PC-9 (cell line): ENCODE data around the gene SMARCC2. TPM values are rescaled to one million over a fixed set of nuclear protein-coding genes. Genes with fewer than 3 reads are reported as not detected.

Source experiments
- BruUV-seq: library from RNA; stranded (reverse); fragments of 400-500 nt; replicated peaks from 2 replicates; lab custom pipeline; 2021; lab: Mats Ljungman, UMichigan
- CTCF ChIA-PET: fragments of 300-600 bp; sonication (Branson Sonifier 250); formaldehyde crosslinking; loops from one replicate; lab custom pipeline; 2022; ENCODE audit warnings: antibody characterized with exemption; lab: Charles Lee
- POLR2A ChIA-PET: fragments of 300-600 bp; sonication (Branson Sonifier 250); formaldehyde crosslinking; loops from one replicate; lab custom pipeline; 2022; ENCODE audit warnings: antibody characterized with exemption; ENCODE audit not compliant: unreplicated experiment; lab: Charles Lee
- DNase-seq, 2 experiments: peaks; one replicate each; pipeline versions ENCODE4 v3.0.0 to v3.0.0-alpha.2; 2015 to 2022; ENCODE audit warnings: mixed read lengths in 1 of 2
- H2AFZ ChIP-seq: fragments of 200-600 bp; sonication (generic); 2 replicates; pipeline ENCODE4 v1.8.1; 2017; ENCODE audit warnings: antibody characterized with exemption
- H3F3A ChIP-seq: fragments of 200-600 bp; sonication (generic); 2 replicates; pipeline ENCODE4 v1.8.1; 2017; ENCODE audit warnings: antibody characterized with exemption, mild to moderate bottlenecking, low read depth; ENCODE audit not compliant: insufficient read depth
- H3K27ac ChIP-seq: fragments of 200-600 bp; sonication (generic); 2 replicates; pipeline ENCODE4 v1.6.1; 2016; ENCODE audit warnings: mixed run types
- H3K27me3 ChIP-seq: fragments of 200-600 bp; sonication (generic); 2 replicates; pipeline ENCODE4 v1.6.1; 2016; ENCODE audit warnings: low read depth, mixed run types; ENCODE audit not compliant: insufficient read depth
- H3K36me3 ChIP-seq: fragments of 200-600 bp; sonication (generic); 2 replicates; pipeline ENCODE4 v1.6.1; 2016; ENCODE audit warnings: low read depth, mixed run types
- H3K4me1 ChIP-seq: fragments of 200-600 bp; sonication (generic); replicated peaks from 2 replicates; pipeline ENCODE4 v1.6.1; 2016; ENCODE audit warnings: mixed run types; ENCODE audit not compliant: insufficient read depth
- H3K4me2 ChIP-seq: fragments of 200-600 bp; sonication (generic); 2 replicates; pipeline ENCODE4 v1.6.1; 2017; ENCODE audit warnings: mixed run types
- H3K4me3 ChIP-seq: fragments of 200-600 bp; sonication (generic); 2 replicates; pipeline ENCODE4 v1.6.1; 2016; ENCODE audit warnings: mixed run types
- H3K79me2 ChIP-seq: fragments of 200-600 bp; sonication (generic); 2 replicates; pipeline ENCODE4 v1.6.1; 2017; ENCODE audit warnings: low read depth, mixed run types
- H3K9me2 ChIP-seq: fragments of 200-600 bp; sonication (generic); 2 replicates; pipeline ENCODE4 v1.8.1; 2017; ENCODE audit warnings: mild to moderate bottlenecking; ENCODE audit not compliant: insufficient read depth
- H3K9me3 ChIP-seq: fragments of 200-600 bp; sonication (generic); 2 replicates; pipeline ENCODE4 v1.8.1; 2016; ENCODE audit warnings: low read depth; ENCODE audit not compliant: insufficient read depth
- H4K20me1 ChIP-seq: fragments of 200-600 bp; sonication (generic); 2 replicates; pipeline ENCODE4 v1.8.1; 2017; ENCODE audit not compliant: insufficient read depth
- EZH2 ChIP-seq: fragments of 200-600 bp; sonication (generic); IDR thresholded peaks from 2 replicates; pipeline ENCODE4 v1.8.0; 2017; ENCODE audit warnings: antibody characterized with exemption, low read depth
- intact Hi-C: fragments of 100-400 bp; cut with micrococcal nuclease; formaldehyde crosslinking; loops from one replicate; pipeline ENCODE4 v1.10.0; 2022; ENCODE audit not compliant: unreplicated experiment
- total RNA-seq: library from RNA; stranded (reverse); gene quantifications from 2 replicates; pipeline ENCODE4 v1.2.3, GENCODE V29; 2021
- TF ChIP-seq, protein P1 (sequence below): fragments of 200-600 bp; sonication (generic); conservative IDR thresholded peaks from 2 replicates; pipeline ENCODE4 v1.6.1; 2017; ENCODE audit warnings: mixed run types, antibody characterized with exemption, mild to moderate bottlenecking, moderate library complexity

The SMARCC2 gene
- total RNA-seq, 1 experiment from 2014 or later, result 86.4 TPM

DNA sequence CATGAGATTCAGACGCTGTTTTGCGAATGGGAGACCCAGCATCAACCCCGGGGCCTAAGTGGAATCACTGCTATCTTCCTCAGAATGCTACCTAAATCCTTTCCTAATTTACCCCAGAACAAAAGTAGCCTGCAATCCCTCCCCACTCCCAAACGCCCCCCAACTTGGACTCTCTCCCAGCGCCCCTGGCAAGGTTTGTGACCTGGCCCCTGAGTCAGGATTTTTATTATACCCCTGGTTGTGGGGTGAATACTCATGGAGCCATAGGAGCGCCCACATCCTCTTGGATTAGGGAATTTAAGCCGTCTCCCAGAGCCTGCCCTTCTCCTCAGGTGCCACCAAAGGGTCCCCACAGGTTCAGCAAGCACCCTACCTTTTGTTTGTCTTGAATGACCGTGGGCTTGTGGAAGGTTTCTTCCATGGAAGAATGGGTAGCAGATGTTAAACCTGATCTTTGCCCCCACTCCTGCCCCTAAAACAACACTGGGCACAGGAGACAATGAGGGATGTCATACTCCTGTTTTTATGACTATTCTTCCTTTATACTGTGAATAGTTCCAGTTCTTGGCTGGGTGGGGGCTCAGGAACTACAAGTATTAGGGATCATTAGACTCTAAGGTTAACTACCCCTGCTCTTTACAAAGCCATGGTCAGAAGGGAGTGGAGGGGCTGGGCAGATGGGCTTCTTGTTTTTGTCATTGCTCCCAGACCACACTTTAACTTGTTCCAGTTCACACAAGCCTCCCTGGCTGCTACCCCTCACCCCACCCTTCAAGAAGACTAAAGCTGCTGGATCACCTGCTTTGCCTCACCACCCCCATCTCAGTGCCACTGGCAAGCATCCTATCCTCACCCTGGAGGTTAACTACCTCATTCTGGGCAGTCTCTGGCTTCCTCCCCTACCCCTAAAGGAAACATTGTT, 36.3 kb downstream of the SMARCC2 start:
- ChIA-PET POLR2A (no interaction called here), CTCF (interaction anchor here (0.7 kb wide), 1 partner anchor 417 kb away, joined by 3 read pairs; no protein-coding TSS in a partner anchor)
- DNase-seq, result no peak
- no peaks in the 10 kb centered on the region for H4K20me1 ChIP-seq
- H3K79me2 ChIP-seq, result peaks cover 9% of the 10 kb centered on the region; the same call in 1 of the 2 replicates
- peaks cover 29% of the 10 kb centered on the region for H3K4me1 ChIP-seq
- TF ChIP-seq, protein P1, sequence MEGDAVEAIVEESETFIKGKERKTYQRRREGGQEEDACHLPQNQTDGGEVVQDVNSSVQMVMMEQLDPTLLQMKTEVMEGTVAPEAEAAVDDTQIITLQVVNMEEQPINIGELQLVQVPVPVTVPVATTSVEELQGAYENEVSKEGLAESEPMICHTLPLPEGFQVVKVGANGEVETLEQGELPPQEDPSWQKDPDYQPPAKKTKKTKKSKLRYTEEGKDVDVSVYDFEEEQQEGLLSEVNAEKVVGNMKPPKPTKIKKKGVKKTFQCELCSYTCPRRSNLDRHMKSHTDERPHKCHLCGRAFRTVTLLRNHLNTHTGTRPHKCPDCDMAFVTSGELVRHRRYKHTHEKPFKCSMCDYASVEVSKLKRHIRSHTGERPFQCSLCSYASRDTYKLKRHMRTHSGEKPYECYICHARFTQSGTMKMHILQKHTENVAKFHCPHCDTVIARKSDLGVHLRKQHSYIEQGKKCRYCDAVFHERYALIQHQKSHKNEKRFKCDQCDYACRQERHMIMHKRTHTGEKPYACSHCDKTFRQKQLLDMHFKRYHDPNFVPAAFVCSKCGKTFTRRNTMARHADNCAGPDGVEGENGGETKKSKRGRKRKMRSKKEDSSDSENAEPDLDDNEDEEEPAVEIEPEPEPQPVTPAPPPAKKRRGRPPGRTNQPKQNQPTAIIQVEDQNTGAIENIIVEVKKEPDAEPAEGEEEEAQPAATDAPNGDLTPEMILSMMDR, result no peak
- TF ChIP-seq EZH2, result no peak
- BruUV-seq, result TSS peak; percentile 53
- intact Hi-C loops, result loop anchor here (1.0 kb wide), 1 partner anchor 27 kb away; no protein-coding TSS in a partner anchor
- no peaks in the 10 kb centered on the region for H3K27me3 ChIP-seq
- H3K9me3 ChIP-seq, result no peaks in the 10 kb centered on the region
- H3K27ac ChIP-seq, result no peak overlapping the region
- no peaks in the 10 kb centered on the region for H3K36me3 ChIP-seq
- H3K9me2 ChIP-seq, result no peaks in the 10 kb centered on the region
- H3F3A ChIP-seq, result peaks cover 22% of the 10 kb centered on the region; the same call in 1 of the 2 replicates
- peak overlapping the region; percentile 77 for H3K4me3 ChIP-seq
- H2AFZ ChIP-seq, result peak overlapping the region; percentile 82
- H3K4me2 ChIP-seq, result peak overlapping the region; percentile 88

DNA sequence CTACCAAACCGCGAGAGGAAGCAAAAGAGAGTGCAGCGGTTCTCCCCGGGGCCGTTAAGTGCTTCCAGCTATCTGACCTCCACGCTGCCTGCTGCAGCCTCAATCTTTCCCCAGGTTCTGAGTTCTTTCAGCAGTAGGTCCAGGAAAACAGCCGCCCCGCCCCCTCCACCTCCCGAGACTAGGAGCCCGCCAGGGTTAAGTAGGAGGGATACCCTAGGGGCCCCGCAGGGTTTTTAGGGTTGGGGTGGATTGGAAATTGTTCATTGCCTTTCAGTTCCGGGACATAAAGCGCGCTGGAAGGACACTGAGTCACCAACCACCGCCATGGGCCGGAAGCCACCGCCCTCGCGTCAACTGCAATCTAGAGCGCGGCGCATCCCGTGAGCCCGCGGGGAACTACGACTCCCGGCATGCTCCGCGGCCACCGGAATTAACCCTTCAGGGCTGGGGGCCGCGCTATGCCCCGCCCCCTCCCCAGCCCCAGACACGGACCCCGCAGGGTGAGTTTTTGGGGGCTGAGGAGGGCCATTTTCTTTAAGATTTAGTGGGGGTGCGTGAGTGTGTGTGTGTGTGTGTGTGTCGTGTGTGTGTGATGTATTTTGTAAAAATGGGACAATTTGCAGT, 37.0 kb downstream of the SMARCC2 start, which contains the start of gene MYL6B:
Gene MYL6B, plus strand, starts transcription at position 456 of the 624 bp plus-strand sequence. CDS start 1,332 bp downstream, outside the sequence.
- no peaks in the 10 kb centered on the region for H3K9me3 ChIP-seq
- no peaks in the 10 kb centered on the region for H4K20me1 ChIP-seq
- peak within 1 kb of the TSS; percentile 83 for H3K27ac ChIP-seq
- H3K9me2 ChIP-seq, result no peaks in the 10 kb centered on the region
- peaks cover 27% of the 10 kb centered on the region for H3K4me1 ChIP-seq
- intact Hi-C loops, result loop anchor here (1.0 kb wide), 1 partner anchor 26 kb away; no protein-coding TSS in a partner anchor
- no peak for TF ChIP-seq EZH2
- TF ChIP-seq, protein P1, result no peak
- CTCF ChIA-PET, result interaction anchor here (1.0 kb wide), 1 partner anchor 26 kb away, joined by 4 read pairs; no protein-coding TSS in a partner anchor
- H3F3A ChIP-seq, result peaks cover 19% of the 10 kb centered on the region
- no peaks in the 10 kb centered on the region for H3K27me3 ChIP-seq
- H2AFZ ChIP-seq, result peak within 1 kb of the TSS; percentile 82
- peak; percentile 80 to 89 for DNase-seq
- POLR2A ChIA-PET, result interaction anchor here (0.6 to 0.7 kb wide), 2 partner anchors 35 to 208 kb away, joined by 3 read pairs; no protein-coding TSS in a partner anchor
- peaks cover 9% of the 10 kb centered on the region; the same call in 1 of the 2 replicates for H3K79me2 ChIP-seq
- no peaks in the 10 kb centered on the region for H3K36me3 ChIP-seq
- no TSS peak for BruUV-seq
- peak within 1 kb of the TSS; percentile 77 for H3K4me3 ChIP-seq
- peak within 1 kb of the TSS; percentile 88 for H3K4me2 ChIP-seq

DNA sequence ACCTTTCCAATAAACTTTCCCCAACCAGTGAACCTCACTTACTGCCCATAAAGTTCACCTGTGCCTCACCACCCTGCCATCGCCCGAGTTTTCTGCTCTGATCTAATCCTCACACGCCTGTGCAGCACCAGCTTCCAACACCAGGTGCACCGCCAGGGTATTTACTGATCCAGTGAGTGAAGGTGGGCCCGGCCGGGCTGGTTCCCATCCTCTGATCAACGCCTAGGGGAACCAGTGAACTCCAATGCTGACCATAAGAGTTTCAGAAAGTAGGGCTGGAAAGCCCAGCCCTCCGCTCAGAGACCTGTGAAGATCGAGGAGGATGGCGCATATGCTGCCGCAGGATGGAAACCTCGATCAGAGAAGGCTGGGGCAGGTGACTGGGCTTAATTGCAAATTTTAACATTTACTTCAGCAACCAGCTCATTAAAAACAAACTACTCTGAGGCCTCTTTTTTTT, 37.6 kb downstream of the SMARCC2 start:
- intact Hi-C loops, result loop anchor here (1.0 kb wide), 1 partner anchor 25 kb away; no protein-coding TSS in a partner anchor
- POLR2A ChIA-PET, result interaction anchor here (0.6 to 0.7 kb wide), 3 partner anchors 34 to 209 kb away, joined by 3 to 6 read pairs (median 3); partner anchors contain the start of gene ZC3H10

More for the DNA sequence above, 37.6 kb downstream of the SMARCC2 start:
- H3K9me3 ChIP-seq, result no peaks in the 10 kb centered on the region
- peak overlapping the region; percentile 82 for H2AFZ ChIP-seq
- H4K20me1 ChIP-seq, result no peaks in the 10 kb centered on the region
- TSS peak; percentile 71 for BruUV-seq
- peak; percentile 50 to 51 for DNase-seq
- CTCF ChIA-PET, result interaction anchor here (1.0 kb wide), 1 partner anchor 26 kb away, joined by 4 read pairs; no protein-coding TSS in a partner anchor
- no peaks in the 10 kb centered on the region for H3K9me2 ChIP-seq
- H3F3A ChIP-seq, result peaks cover 23% of the 10 kb centered on the region
- H3K4me2 ChIP-seq, result peak overlapping the region; percentile 88
- peaks cover 27% of the 10 kb centered on the region for H3K4me1 ChIP-seq
- H3K27ac ChIP-seq, result peak overlapping the region; percentile 83
- no peaks in the 10 kb centered on the region for H3K27me3 ChIP-seq
- no peaks in the 10 kb centered on the region for H3K36me3 ChIP-seq
- TF ChIP-seq, protein P1, result peak; percentile 77
- no peak for TF ChIP-seq EZH2
- H3K79me2 ChIP-seq, result peaks cover 9% of the 10 kb centered on the region; the same call in 1 of the 2 replicates
- peak overlapping the region; percentile 77 for H3K4me3 ChIP-seq
